Activated CD8-positive, alpha-beta T cell treated with anti-CD3 and anti-CD28 coated beads for 36 hours (primary cell): ENCODE results near the gene EPB41L4A. TPM values are rescaled to one million over a fixed set of nuclear protein-coding genes. Genes with fewer than 3 reads are reported as not detected.
A peak's percentile ranks its signal among the peaks of the same experiment; 100 is the strongest.

Source experiments
- ATAC-seq: fragments of 200-7000 bp; cut with Tn5 transposase; one replicate; pipeline ENCODE4 v1.10.0; 2021; ENCODE audit warnings: mild to moderate bottlenecking, moderate library complexity
- CTCF ChIA-PET: fragments of 350-600 bp; sonication (Branson Sonifier 250); formaldehyde crosslinking; loops from one replicate; lab custom pipeline; 2021; ENCODE audit warnings: antibody characterized with exemption; lab: Charles Lee
- POLR2A ChIA-PET: fragments of 350-600 bp; sonication (Branson Sonifier 250); formaldehyde crosslinking; loops from one replicate; lab custom pipeline; 2021; ENCODE audit warnings: antibody characterized with exemption; lab: Charles Lee
- DNase-seq: peaks from one replicate; pipeline ENCODE4 v3.0.0-alpha.2; 2020
- H3K27ac Mint-ChIP-seq: one replicate; pipeline ENCODE4 v1.8.0; 2021; ENCODE audit warnings: mild to moderate bottlenecking, mixed read lengths
- H3K27me3 Mint-ChIP-seq: one replicate; pipeline ENCODE4 v1.8.0; 2021; ENCODE audit warnings: mixed read lengths
- H3K36me3 Mint-ChIP-seq: one replicate; pipeline ENCODE4 v1.8.0; 2021; ENCODE audit warnings: low read depth, mixed read lengths
- H3K4me1 Mint-ChIP-seq: one replicate; pipeline ENCODE4 v1.8.0; 2021; ENCODE audit warnings: low read depth, mixed read lengths
- H3K4me3 Mint-ChIP-seq: one replicate; pipeline ENCODE4 v1.8.0; 2021; ENCODE audit warnings: mild to moderate bottlenecking, moderate library complexity, mixed read lengths
- H3K9me3 Mint-ChIP-seq: one replicate; pipeline ENCODE4 v1.8.0; 2021; ENCODE audit warnings: mixed read lengths
- intact Hi-C: fragments of 100-400 bp; cut with micrococcal nuclease; formaldehyde crosslinking; loops from one replicate; pipeline ENCODE4 v1.10.0; 2022
- total RNA-seq, 2 experiments: library from RNA; stranded (reverse); gene quantifications; one replicate each; pipeline ENCODE4 v1.2.3, GENCODE V29; 2021
- TF ChIP-seq, protein P1 (sequence below): fragments of 200-600 bp; IDR thresholded peaks from one replicate; pipeline ENCODE4 v1.8.0; 2022; ENCODE audit warnings: antibody characterized with exemption, mild to moderate bottlenecking

The EPB41L4A gene
- total RNA-seq, 2 experiments from 2014 or later: 0.25 TPM; not detected in 1

DNA sequence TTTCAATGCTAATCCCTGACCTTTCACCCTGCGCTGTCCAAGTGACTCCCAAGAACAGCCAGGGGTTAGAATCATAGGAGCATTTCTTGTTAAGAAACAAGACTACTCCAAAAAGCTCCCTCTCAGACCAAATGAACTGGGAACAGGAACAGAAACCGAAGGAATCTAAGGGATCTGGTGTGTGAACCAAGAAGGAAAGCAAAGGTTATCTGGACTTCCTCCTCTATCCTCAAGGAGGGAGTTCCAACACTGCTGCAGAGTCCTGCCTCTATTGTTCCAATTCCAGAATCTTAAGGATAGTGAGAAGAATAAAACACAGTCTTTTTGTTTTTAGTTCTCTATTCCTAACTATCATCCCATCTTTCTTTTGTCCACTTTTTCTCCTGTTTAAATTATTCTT, 87.2 kb downstream of the EPB41L4A start:
- Mint-ChIP-seq H3K9me3 (no peaks in the 10 kb centered on the region), H3K27ac (no peak overlapping the region), H3K4me1 (peaks cover 4% of the 10 kb centered on the region), H3K27me3 (peaks cover 18% of the 10 kb centered on the region), H3K4me3 (no peak overlapping the region), H3K36me3 (no peaks in the 10 kb centered on the region)
- DNase-seq (no peak), ATAC-seq (no peak)
- TF ChIP-seq, protein P1, sequence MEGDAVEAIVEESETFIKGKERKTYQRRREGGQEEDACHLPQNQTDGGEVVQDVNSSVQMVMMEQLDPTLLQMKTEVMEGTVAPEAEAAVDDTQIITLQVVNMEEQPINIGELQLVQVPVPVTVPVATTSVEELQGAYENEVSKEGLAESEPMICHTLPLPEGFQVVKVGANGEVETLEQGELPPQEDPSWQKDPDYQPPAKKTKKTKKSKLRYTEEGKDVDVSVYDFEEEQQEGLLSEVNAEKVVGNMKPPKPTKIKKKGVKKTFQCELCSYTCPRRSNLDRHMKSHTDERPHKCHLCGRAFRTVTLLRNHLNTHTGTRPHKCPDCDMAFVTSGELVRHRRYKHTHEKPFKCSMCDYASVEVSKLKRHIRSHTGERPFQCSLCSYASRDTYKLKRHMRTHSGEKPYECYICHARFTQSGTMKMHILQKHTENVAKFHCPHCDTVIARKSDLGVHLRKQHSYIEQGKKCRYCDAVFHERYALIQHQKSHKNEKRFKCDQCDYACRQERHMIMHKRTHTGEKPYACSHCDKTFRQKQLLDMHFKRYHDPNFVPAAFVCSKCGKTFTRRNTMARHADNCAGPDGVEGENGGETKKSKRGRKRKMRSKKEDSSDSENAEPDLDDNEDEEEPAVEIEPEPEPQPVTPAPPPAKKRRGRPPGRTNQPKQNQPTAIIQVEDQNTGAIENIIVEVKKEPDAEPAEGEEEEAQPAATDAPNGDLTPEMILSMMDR: no peak
- CTCF ChIA-PET: no interaction called here
- POLR2A ChIA-PET: no interaction called here
- intact Hi-C loops: no loop called here

DNA sequence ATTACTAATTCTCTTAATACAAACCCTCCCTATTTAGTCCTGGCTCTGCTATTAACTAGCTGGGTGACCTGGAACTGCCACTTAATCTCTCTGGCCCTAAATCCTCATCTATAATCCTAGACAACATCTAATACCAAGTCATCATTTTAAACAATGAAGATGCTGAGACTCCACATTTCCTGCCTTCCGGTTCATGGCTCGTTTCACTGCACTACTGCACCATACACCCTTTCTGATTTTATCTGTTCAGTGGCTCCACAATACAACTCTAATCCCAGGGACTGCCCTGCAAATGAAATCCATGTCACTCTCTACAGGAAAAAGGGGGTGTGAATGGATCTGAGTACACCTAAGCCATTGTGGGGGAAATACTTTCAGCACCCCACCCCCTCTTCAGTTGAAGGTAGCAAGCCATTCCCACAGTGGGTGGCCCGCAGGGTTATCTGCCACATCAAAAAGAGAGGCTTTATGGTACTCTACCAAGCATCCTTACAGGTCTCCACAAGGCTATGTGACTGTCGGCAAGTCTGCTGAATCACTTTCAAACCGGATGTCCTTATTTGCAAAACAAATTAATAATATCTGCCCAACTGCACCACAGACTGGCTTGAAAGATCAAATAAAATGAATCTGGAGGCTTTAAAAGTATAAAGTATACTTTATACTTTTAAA, 89.5 kb downstream of the EPB41L4A start:
- H3K4me3 Mint-ChIP-seq: no peak overlapping the region
- peaks cover 4% of the 10 kb centered on the region for H3K4me1 Mint-ChIP-seq
- intact Hi-C loops: no loop called here
- H3K9me3 Mint-ChIP-seq: no peaks in the 10 kb centered on the region
- ChIA-PET CTCF (no interaction called here), POLR2A (no interaction called here)
- TF ChIP-seq, protein P1: no peak
- ATAC-seq (peak; percentile 73), DNase-seq (peak; percentile 42)
- no peaks in the 10 kb centered on the region for H3K36me3 Mint-ChIP-seq
- no peak overlapping the region for H3K27ac Mint-ChIP-seq
- peaks cover 16% of the 10 kb centered on the region for H3K27me3 Mint-ChIP-seq

DNA sequence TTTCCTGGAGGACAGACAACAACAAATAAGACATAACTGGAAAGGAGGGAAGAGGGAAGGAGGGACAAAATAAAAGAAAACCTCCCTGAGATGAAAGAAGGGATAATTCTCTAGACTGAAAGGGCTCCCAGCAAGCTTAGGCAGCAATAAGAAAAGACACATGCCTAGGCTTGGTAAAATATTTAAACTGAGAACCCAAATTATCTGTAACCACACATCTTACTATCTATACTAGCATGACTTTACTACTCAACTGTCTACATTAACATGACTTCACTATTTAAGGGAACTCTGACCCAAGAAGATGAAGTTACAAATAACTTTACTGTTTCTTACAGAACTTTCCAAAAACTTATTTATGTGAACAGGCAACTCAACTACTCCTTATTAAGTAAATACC, 95.9 kb downstream of the EPB41L4A start:
- H3K36me3 Mint-ChIP-seq: no peaks in the 10 kb centered on the region
- peaks cover 28% of the 10 kb centered on the region for H3K27me3 Mint-ChIP-seq
- TF ChIP-seq, protein P1: no peak
- DNase-seq (no peak), ATAC-seq (no peak)
- no peak overlapping the region for H3K4me3 Mint-ChIP-seq
- H3K9me3 Mint-ChIP-seq: no peaks in the 10 kb centered on the region
- ChIA-PET POLR2A (interaction anchor here (0.6 kb wide), 1 partner anchor 1133 kb away, joined by 3 read pairs; no protein-coding TSS in a partner anchor), CTCF (no interaction called here)
- intact Hi-C loops: no loop called here
- H3K27ac Mint-ChIP-seq: no peak overlapping the region
- H3K4me1 Mint-ChIP-seq: no peaks in the 10 kb centered on the region

DNA sequence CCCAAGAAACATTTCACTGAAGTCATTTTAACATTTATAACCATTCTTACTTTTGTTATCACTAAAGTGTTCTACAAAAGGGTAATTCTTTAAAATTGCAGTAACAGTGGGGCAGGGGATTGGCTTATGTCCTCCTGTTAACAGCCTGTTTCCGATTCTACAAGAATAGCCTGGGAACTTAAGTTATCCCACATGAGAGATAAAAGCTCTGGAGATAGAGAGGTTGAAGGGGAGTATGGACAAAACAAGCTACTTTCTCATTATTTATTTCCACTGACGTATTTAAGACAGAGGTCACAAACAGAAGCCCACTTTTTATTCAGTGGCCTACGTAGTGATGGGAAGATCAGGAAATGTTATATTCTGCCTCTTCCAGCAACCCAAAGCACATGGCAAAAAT, 98.7 kb downstream of the EPB41L4A start:
- no peak for ATAC-seq
- no peaks in the 10 kb centered on the region for H3K36me3 Mint-ChIP-seq
- no peaks in the 10 kb centered on the region for H3K4me1 Mint-ChIP-seq
- no peak overlapping the region for H3K27ac Mint-ChIP-seq
- CTCF ChIA-PET: no interaction called here
- DNase-seq: no peak
- H3K4me3 Mint-ChIP-seq: no peak overlapping the region
- H3K27me3 Mint-ChIP-seq: peaks cover 20% of the 10 kb centered on the region
- intact Hi-C loops: no loop called here
- POLR2A ChIA-PET: no interaction called here
- H3K9me3 Mint-ChIP-seq: no peaks in the 10 kb centered on the region
- TF ChIP-seq, protein P1: no peak

DNA sequence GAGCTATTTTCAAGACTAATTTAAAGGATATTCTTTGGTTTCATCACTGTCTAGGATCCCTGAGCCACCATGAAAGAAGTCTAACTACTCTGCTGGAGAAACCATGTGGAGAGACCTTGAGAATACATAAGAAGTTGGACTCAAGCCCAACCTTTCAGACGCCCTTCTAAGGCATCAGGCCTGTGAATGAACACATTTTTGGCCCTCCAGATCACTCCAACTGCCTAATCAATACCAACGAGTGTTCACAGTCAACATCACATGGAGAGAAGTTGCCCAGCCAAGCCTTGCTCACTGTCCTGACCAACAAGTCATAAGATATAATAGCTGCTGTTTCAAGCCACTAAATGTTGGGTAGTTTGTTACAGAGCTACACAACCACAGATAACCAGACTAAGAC, 100.7 kb downstream of the EPB41L4A start:
- Mint-ChIP-seq H3K4me1 (no peaks in the 10 kb centered on the region), H3K27me3 (peaks cover 24% of the 10 kb centered on the region), H3K36me3 (no peaks in the 10 kb centered on the region), H3K27ac (no peak overlapping the region), H3K4me3 (no peak overlapping the region), H3K9me3 (no peaks in the 10 kb centered on the region)
- ATAC-seq (no peak), DNase-seq (no peak)
- TF ChIP-seq, protein P1: no peak
- CTCF ChIA-PET: no interaction called here
- POLR2A ChIA-PET: no interaction called here
- intact Hi-C loops: no loop called here
